Vagina (tissue), 2 donors: ENCODE results near the gene ZNF397. TPM values are rescaled to one million over a fixed set of nuclear protein-coding genes. Genes with fewer than 3 reads are reported as not detected.

Source experiments
- DNase-seq, 2 donors: peaks; one replicate each; pipeline ENCODE4 v3.0.0-alpha.2; 2017; ENCODE audit errors: extremely low spot score in 2 of 2
- H3K27ac ChIP-seq: fragments of 200-600 bp; sonication (generic); one replicate; pipeline ENCODE4 v1.5.1; 2019
- H3K27me3 ChIP-seq: fragments of 200-600 bp; sonication (generic); one replicate; pipeline ENCODE4 v1.5.1; 2019
- H3K36me3 ChIP-seq, 2 donors: fragments of 200-600 bp; sonication (generic); one replicate each; pipeline ENCODE4 v1.5.1; 2017 to 2019
- H3K4me1 ChIP-seq: fragments of 200-600 bp; sonication (generic); one replicate; pipeline ENCODE4 v1.5.1; 2019
- H3K4me3 ChIP-seq, 2 donors: fragments of 200-600 bp; sonication (generic); 1 replicate in 1 of 2; 2 replicates in 1 of 2; pipeline ENCODE4 v1.5.1; 2016 to 2019
- H3K9me3 ChIP-seq: fragments of 200-600 bp; sonication (generic); one replicate; pipeline ENCODE4 v1.5.1; 2019
- CTCF ChIP-seq, 3 experiments: fragments of 450-650 bp in 2 of 3; fragments of 200-600 bp in 1 of 3; sonication (generic) in 1 of 3; IDR thresholded peaks; one replicate each; pipeline ENCODE4 v1.5.1; 2017 to 2019; ENCODE audit warnings: antibody characterized with exemption in 3 of 3, mild to moderate bottlenecking in 2 of 3, moderate library complexity in 2 of 3
- POLR2A ChIP-seq, 2 donors: fragments of 450-650 bp; IDR thresholded peaks; one replicate each; pipeline ENCODE4 v1.6.1; 2017; ENCODE audit warnings: antibody characterized with exemption in 2 of 2, mild to moderate bottlenecking in 2 of 2, moderate library complexity in 2 of 2
- POLR2AphosphoS5 ChIP-seq, 2 donors: sonication (generic); formaldehyde crosslinking; IDR thresholded peaks; one replicate each; pipeline ENCODE4 v1.9.0; 2017; ENCODE audit warnings: antibody characterized with exemption in 2 of 2, mild to moderate bottlenecking in 2 of 2, low read depth in 1 of 2; ENCODE audit not compliant: insufficient read depth in 1 of 2
- intact Hi-C: fragments of 100-400 bp; cut with DNase I; formaldehyde crosslinking; loops from one replicate; pipeline ENCODE4 v1.15.1; 2023
- total RNA-seq: library from RNA; depleted of rRNA; stranded (reverse); fragments of >200 nt; gene quantifications from one replicate; pipeline ENCODE4 v1.2.3, GENCODE V29; 2016

The ZNF397 gene
- total RNA-seq, 1 donor from 2014 or later, result 31.9 TPM

GRCh38 chr18:35220424-35220823, 20.4 kb upstream of the ZNF397 start:
- Histone ChIP-seq H3K9me3 (no peaks in the 10 kb centered on the region), H3K36me3 (no peaks in the 10 kb centered on the region), H3K27me3 (no peaks in the 10 kb centered on the region), H3K27ac (no peak overlapping the region), H3K4me3 (no peak overlapping the region), H3K4me1 (no peaks in the 10 kb centered on the region)
- intact Hi-C loops, result no loop called here
- TF ChIP-seq CTCF (IDR thresholded peaks at IDR 0.05) (no peak), POLR2A (IDR thresholded peaks at IDR 0.05) (no peak), POLR2AphosphoS5 (IDR thresholded peaks at IDR 0.05; ENCODE audit: insufficient read depth in 1 of 2, low read depth in 1 of 2) (no peak)
- no peak for DNase-seq

GRCh38 chr18:35223797-35224196, 17.0 kb upstream of the ZNF397 start:
- Histone ChIP-seq H3K4me3 (no peak overlapping the region), H3K27me3 (no peaks in the 10 kb centered on the region), H3K9me3 (no peaks in the 10 kb centered on the region), H3K36me3 (no peaks in the 10 kb centered on the region), H3K4me1 (no peaks in the 10 kb centered on the region), H3K27ac (no peak overlapping the region)
- DNase-seq, result no peak
- no peak for TF ChIP-seq CTCF (IDR thresholded peaks at IDR 0.05)
- TF ChIP-seq POLR2AphosphoS5 (IDR thresholded peaks at IDR 0.05; ENCODE audit: insufficient read depth in 1 of 2, low read depth in 1 of 2), result no peak
- no peak for TF ChIP-seq POLR2A (IDR thresholded peaks at IDR 0.05)
- intact Hi-C loops, result no loop called here

DNA sequence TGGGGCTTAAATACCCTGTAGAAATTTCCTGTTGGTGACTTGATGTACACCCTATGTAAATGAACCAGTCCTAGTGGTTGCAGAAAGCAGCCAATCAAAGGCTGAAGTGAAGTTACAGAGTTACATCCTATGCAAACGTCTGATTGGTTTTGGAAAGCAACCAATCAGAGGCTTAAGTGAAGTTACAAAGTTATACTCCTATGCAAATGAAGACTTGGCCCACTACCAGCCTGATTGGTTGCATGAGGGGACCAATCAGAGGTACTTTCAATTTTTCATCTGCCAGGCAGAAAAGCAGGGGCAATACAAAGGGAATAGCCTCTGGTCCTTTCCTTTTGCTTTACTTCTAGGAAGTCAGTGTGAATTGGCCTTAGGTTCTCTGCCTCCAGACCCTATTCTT, 13.6 kb upstream of the ZNF397 start:
- intact Hi-C loops, result no loop called here

GRCh38 chr18:35231052-35231451, 9.8 kb upstream of the ZNF397 start:
- TF ChIP-seq CTCF (IDR thresholded peaks at IDR 0.05) (peak; percentile 78 to 89 (median 79)), POLR2AphosphoS5 (IDR thresholded peaks at IDR 0.05; ENCODE audit: insufficient read depth in 1 of 2, low read depth in 1 of 2) (no peak)
- intact Hi-C loops, result no loop called here
- H3K9me3 ChIP-seq, result no peaks in the 10 kb centered on the region
- H3K4me1 ChIP-seq, result no peaks in the 10 kb centered on the region
- no peak overlapping the region for H3K4me3 ChIP-seq
- no peaks in the 10 kb centered on the region for H3K27me3 ChIP-seq
- no peaks in the 10 kb centered on the region for H3K36me3 ChIP-seq
- no peak overlapping the region for H3K27ac ChIP-seq
- DNase-seq, result no peak

More for the DNA sequence above, 13.6 kb upstream of the ZNF397 start:
- H3K9me3 ChIP-seq, result no peaks in the 10 kb centered on the region
- no peak overlapping the region for H3K27ac ChIP-seq
- TF ChIP-seq POLR2AphosphoS5 (IDR thresholded peaks at IDR 0.05; ENCODE audit: insufficient read depth in 1 of 2, low read depth in 1 of 2), result no peak
- TF ChIP-seq CTCF (IDR thresholded peaks at IDR 0.05), result no peak
- no peak for TF ChIP-seq POLR2A (IDR thresholded peaks at IDR 0.05)
- H3K36me3 ChIP-seq, result no peaks in the 10 kb centered on the region
- no peaks in the 10 kb centered on the region for H3K4me1 ChIP-seq
- no peak overlapping the region for H3K4me3 ChIP-seq
- no peaks in the 10 kb centered on the region for H3K27me3 ChIP-seq
- no peak for DNase-seq

- TF ChIP-seq CTCF (IDR thresholded peaks at IDR 0.05) (no peak), POLR2A (IDR thresholded peaks at IDR 0.05) (no peak), POLR2AphosphoS5 (IDR thresholded peaks at IDR 0.05; ENCODE audit: insufficient read depth in 1 of 2, low read depth in 1 of 2) (no peak)
- Histone ChIP-seq H3K36me3 (no peaks in the 10 kb centered on the region), H3K27me3 (no peaks in the 10 kb centered on the region), H3K4me3 (no peak overlapping the region), H3K9me3 (no peaks in the 10 kb centered on the region), H3K27ac (no peak overlapping the region), H3K4me1 (peaks cover 7% of the 10 kb centered on the region)
- no peak for DNase-seq
- intact Hi-C loops, result no loop called here
These were observed 4.1 kb upstream of the ZNF397 start for GRCh38 chr18:35236571-35237363.
